HG03108 (cell line): ENCODE measurements around the gene RANBP3.

Experiments
- ATAC-seq: cut with Tn5 transposase; IDR thresholded peaks from one replicate; pipeline ENCODE4 v1.9.1; 2021; ENCODE audit warnings: moderate library complexity; ENCODE audit not compliant: unreplicated experiment

The RANBP3 gene

DNA sequence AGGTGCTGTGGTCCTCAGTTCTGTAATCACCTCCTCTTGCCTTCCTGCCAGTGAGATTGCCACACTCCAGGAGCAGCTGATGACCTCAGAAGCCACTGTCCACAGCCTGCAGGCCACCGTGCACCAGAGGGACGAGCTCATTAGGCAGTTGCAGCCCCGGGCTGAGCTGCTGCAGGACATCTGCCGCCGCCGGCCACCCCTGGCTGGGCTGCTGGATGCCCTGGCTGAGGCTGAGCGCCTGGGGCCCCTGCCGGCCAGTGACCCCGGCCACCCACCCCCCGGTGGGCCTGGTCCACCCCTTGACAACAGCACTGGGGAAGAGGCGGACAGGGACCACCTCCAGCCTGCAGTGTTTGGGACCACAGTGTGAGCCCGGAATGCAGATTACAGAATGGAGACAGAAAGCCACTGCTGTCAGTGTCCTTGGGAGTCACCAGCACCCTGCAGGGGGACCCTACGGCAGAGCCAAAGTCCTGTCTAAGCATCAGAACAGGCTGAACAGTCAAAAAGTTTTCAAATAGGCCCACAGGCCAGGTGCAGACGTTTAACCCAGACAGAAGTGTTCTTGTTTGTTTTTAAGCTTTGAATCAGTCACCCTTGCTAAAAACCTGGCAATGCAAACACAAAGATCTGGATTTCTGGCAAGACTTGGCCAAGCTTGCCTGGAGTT lies 69.0 kb downstream of the RANBP3 start:
- ATAC-seq = no peak

DNA sequence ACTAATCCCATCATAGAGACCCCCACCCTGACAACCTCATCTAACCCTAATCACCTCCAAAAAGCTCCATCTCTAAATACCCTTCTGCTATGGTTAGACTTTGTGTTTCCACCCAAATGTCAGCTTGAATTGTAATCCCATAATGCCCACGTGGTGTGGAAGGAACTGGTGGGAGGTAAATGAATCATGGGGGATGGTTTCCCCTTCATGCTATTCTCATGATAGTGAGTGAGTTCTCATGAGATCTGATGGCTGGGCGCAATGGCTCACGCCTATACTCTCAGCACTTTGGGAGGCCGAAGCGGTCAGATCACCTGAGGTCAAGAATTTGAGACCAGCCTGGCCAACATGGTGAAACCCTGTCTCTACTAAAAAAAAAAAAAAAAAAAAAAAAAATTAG lies 70.7 kb downstream of the RANBP3 start:
- ATAC-seq = no peak

DNA sequence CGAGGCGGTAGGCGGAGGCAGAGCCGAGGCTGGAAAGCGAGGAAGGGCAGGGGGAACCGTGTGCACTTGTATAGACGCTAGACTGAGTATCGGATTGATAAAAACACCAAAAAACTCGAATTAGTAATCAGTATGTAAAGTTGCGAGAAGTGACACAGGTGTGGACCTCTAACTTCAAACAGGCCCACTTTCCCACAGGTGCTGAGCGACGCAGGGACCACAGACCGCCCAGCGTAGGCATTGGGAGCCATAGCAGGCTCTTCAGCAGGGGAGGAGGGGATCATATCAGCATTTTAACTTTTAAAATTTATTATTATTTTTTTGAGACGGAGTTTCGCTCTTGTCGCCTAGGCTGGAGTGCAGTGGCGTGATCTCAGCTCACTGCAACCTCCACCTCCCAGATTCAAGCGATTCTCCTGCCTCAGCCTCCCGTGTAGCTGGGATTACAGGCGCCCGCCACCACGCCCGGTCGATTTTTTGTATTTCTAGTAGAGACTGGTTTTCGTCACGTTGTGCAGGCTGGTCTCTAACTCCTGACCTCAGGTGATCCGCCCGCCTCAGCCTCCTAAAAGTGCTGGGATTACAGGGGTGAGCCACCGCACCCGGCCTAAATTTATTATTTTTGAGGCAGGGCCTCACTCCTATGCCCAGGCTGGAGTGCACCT lies 72.7 kb downstream of the RANBP3 start:
- no peak for ATAC-seq

DNA sequence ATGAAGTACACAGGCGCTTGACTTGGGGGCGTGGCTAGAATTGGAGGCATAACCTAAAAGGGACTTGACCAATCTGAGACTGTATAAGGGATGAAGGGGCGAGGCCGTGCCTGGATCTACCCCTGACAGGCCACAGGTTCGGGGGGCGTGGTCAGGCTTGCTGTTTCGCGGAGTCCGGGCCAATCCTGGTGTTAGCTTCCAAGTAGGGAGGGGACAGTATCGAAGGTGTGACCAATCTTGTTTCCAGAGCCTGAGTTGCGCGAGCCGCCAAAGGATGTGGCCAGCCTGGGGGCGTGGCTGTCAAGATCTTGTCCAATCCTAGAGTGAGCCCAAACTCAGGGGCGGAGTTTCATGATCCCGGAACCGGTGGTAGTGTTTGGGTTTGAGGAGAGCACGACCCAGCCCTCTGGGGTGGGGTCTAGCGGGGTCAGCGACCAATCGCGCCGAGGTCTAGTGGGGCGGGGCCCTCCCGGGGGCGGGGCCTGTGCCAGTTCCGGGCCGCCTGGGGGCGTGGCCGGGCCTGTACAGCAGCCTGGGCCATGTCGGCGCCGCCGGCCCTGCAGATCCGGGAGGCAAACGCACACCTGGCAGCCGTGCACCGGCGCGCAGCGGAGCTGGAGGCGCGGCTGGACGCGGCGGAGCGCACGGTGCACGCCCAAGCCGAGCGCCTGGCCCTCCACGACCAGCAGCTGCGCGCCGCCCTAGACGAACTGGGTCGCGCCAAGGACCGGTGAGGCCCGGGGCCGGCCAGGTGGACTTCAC lies 73.4 kb downstream of the RANBP3 start, which contains the start of gene VMAC:
Gene VMAC, plus strand, starts transcription at position 521 of the 762 bp plus-strand sequence. Its CDS starts 19 bp downstream, at position 540.
- ATAC-seq = peak; percentile 76

DNA sequence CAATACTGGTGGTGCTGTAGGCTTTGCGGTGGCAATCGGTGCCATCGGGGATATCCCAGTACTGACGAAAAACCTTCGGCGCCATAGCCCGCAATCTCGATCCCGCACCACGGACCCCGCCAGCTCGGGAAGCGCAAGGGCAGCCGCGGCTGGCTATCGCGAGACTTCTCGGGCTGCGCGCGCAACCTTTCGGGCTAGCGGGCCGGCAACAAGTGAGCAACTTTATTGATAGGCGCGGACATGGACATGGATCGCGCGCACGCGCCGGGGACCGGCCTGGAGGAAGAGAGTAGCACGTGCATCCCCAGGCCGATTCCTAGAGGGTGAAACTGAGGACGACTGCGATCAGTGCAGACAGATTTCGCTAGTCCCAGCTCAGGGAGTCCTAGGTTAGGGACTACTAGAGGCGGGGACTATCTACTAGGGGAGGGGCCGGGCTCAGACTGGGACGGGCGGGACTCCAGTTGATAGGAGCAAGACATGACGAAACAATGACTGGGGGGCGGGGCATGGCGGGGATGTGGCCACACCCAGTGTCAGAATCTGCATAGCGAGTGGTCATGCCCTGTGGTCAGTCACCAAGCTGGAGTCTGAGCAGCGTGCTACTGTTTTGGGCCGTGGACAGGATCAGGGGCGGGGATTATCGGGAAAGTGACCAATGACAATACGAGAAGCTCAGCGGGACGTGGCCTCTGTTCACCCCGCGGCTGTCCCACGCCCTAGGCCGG lies 74.2 kb downstream of the RANBP3 start, which contains the start of gene NDUFA11:
Gene NDUFA11, minus strand, starts transcription at position 167 of the 728 bp plus-strand sequence. Its CDS starts 82 bp downstream, at position 85.
- ATAC-seq = peak; percentile 27

DNA sequence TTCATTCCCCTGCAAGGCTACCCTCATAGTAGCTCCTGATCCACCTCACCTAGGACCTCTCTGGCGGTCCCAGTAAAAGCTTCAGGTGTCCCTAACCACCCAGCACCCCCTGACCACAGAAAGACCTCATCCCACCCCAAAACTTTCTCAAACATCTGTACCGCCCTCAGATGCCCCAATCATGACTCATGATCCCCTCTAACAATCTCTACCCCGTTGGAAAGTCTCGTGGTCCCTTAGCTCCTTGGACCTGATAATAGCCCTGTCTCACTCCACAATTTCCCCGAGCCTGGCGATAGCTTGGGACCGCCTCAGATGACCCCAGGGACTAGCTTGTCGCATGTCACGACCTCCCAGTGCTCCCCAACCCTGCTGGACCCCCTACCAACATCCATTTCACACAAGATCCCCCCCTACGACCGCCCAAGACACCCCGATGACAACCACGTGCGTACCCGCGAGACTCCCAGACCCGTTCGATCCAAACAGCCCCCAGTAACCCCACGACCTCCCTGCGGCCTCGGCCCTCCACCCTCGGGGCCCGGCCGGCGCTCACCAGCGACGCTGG lies 74.8 kb downstream of the RANBP3 start:
- no peak for ATAC-seq

DNA sequence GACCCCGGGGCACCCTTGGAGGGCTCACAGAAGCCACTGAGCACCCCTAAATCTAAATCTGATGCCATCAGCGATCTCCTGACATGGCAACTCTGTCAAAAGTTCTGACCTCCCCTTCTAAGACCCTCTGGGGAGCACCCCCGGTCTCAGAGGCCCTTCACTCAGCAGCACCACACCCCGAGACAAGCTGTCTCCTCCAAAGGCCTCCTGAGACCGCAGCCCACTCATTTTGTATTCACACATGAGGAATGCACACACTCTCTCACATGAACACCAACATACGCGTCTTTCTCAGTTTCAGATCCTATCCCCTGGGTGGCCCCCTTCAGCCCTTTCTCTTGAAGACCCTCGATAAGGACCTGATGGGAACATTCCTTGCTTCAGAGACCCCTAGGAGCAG lies 77.0 kb downstream of the RANBP3 start:
- ATAC-seq = no peak

DNA sequence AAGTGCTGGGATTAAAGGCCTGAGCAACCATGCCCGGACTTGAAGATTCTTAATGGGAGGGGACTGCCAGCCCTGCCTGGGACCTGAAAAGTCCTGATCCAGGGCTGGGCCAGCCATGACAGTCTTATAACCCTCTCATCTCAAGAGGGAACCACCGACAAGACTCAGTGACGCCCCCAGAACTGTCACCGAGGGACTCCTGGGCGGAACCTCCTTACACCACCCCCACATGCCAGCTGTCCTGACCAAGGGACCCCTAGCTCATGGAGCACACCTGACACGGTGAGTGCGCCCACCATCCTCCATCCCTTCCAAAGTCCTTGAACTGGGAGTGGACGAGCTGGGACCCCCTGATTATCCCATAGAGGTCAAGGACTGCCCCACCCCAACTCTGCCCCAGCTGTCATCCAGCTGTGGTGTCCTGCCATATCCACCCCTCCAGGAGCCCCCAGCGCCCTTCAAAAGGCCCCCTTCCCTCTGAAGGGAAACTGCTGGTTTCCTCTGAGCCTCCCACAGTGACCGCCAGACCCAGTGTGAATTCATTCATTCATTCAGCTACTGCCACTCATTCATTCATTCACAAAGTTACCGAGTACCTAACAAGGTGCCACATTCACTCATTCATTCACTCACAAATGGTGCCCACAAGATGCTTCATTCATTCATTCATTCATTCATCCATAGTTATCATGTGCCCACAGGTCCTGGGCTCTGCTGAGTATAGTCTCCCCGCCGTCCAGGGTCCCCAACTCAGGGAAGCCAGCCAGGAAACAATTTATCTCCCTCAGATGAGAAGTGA lies 78.0 kb downstream of the RANBP3 start:
- no peak for ATAC-seq

DNA sequence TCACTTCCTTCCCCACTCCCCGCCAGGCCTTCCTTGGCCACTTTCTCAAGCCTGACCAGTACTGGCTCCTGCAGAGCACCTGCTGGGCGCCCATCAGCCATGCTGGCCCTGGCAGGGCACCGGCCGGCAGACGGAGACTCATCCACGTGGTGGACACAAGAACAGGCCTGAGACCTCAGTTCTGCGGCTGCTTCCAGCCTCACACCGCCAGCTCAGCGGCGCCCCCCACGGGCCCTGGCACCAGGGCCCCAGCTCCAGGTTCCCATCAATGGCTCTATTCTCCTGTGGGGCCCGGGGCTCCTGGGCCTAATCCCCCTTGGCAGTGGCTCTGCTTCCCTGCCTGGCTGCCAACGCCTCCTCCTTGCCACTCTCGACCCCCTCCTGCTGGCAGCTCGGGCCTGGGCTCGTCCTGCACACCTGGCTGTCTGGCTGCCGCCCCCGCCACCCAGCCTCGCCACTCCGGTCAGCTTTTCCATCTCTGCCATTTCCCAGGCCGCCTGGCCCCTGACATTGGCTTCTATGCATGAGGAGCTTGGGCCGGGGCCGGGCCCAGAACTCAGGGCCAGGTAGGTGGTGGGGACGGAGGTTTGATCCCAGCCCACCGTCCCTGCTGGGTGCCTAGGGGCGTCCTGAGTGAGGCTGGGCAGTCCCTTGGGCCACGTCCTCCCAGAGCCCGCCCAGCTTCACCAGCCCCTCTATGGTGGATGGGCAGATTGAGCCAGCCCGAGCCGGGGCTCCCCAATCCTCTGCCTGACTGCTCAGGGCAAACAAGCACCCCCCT lies 80.6 kb downstream of the RANBP3 start:
- ATAC-seq = no peak

DNA sequence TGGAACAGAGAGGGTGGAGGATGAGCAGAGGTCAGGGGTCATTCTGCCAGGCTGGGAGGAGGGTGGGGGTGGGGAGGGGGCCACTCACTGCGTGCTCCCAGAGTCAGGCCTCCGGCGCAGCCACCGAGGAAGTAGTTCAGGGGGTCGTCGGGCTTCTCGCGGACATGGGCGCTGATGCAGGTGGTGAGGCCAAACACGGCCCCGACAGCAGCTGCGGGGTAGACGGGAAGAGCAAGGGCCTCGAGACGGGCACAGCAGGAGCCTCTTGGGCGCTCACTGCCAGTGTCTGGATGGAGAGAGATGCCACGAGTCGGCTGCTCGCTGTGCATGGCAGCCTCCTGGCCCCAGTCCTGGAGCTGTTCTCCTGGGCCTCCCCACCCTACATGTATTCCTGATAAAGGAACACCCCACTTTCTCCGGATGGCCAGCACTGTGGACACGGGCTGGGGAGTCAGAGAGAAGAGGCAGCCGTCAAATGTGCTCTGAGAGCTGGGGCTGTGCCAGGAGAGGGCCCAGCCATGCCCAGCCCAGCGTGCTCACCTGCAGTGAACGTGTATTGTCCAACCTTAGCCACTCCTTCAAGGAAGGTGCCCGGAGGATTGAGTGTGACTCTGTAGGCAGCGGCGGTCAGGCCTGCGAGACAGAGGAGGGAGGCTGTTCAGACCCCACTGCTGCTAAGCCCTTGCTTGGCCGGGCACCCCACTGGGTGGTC lies 81.4 kb downstream of the RANBP3 start:
- no peak for ATAC-seq

DNA sequence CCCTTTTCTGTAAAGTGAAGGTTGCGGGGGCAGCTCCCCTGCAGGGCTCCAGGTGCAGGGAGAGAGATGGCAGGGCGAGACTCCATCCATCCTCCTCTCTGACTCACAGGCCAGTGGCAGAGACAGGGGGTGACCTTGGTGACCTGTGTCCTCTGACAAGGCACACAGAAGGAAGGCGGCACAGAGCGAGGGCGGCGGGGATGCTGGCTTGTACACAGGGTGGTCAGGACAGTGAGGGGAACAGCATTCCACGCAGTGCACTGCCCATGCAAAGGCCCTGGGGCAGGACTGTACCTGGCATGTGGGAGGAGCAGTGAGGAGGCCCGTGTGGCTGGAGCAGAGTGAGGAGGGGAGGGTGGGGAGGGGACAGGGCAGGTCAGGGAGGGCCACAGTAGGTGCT lies 82.0 kb downstream of the RANBP3 start:
- ATAC-seq = no peak

DNA sequence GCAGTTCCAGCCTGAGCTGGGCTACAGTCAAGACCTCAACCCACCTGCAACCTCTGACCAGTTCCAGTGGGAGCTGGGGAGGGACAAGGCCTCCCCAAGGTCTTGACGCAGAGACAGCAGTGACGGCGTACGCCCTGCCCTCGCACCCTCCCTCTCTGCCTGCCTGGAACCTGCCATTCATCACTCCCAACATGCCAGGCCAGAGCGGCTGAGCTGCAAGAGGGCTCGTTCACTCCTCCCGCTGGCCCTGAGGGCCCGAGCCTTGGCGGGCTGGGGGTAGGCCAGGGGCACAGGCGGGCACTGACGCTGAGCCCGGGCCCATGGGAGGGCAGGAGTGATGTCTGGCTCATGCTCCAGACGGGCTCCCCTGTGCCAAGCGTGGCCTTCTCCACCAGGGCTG lies 82.5 kb downstream of the RANBP3 start:
- no peak for ATAC-seq

DNA sequence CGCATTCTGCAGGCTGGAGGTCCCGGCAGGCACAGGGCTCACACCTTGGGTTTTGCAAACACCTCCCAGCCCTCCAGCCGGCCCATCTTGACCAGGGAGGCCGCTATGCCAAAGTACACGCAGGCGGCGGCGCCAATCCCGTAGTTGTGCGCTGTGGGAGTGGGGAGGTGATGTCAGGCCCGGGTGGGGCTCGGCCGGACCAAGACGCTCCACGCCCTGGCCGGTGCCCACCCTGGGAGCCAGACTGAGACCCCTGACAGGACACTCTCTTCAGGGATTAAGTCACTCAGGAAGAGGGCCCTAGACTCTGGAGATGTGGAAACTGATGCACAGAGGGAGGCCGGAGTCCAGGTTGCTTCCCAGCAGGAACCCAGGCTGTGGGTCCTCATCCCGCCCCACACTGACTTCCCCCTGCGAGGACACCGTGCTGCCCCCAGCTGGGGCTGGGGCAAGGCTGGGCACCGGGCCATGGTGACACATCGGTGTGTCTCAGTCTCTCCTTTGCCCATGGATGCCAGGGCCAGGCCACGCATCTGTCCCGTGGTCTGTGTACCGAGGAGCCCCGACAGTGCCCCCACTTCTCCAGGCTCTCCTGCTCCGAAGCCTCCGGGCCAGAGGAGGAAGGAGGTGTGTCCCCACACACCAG lies 83.1 kb downstream of the RANBP3 start:
- no peak for ATAC-seq

DNA sequence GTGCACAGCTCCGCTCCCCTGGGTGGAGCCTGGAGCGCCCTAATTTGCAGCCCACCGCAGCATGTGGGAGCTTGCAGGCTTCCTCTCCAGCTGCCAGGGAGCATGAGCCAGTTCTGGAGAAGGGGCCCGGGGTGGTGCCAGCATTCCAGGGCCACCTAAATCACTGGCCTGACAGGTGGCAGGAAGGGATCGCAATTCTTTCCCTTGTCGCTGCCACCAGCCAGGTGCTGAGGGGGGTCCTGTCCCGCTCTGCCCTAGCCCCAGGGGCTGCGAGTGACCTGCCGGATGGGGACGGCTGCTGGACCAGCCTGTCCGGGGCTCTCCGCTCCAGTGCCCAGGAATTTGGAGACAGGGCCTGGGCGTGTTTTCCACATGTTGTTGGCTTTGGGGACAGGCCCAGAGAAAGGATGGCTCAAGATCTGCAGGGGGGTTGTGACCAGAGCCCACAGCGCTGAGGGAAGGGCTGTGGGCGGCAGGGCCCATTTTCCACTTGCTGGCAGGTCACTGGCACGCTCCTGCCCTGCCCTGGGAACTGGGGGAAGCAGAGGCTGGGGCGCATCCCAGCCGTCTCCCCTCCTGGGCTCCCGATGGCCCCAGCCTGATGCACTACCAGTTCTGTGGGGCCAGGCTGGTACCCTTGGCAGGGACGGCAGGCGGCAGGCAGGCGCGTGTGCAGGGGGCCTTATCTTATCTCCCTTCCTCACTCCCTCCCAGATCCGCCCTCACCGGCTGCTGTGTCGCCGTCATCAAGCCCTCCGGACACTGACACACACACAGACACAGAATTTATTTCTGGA lies 83.8 kb downstream of the RANBP3 start:
- no peak for ATAC-seq

DNA sequence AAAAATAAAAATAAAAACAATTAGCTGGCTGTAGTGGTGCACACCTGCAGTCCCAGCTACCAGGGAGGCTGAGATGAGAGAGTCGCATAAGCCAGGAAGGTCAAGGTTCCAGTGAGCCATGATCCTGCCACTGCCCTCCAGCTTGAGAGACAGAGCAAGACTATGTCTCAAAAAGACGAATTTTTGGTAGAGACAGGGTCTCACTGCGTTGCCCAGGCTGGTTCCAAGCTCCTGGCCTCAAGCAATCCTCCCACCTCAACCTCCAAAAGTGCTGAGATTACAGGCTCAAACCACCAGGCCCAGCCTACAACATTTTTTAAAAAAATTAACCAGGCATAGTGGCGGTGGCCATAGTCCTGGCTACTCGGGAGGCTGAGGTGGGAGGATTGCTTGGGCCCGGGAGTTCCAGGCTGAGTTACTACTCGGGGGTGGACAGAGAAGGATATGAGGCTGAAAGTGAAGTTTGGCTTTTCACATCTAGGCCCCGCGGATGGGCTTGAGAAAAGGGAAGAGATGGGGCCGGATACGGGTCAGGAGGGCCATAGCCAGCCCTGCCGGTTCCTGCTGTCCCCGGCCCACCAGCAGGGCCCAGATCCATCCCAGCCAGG lies 84.5 kb downstream of the RANBP3 start:
- no peak for ATAC-seq

DNA sequence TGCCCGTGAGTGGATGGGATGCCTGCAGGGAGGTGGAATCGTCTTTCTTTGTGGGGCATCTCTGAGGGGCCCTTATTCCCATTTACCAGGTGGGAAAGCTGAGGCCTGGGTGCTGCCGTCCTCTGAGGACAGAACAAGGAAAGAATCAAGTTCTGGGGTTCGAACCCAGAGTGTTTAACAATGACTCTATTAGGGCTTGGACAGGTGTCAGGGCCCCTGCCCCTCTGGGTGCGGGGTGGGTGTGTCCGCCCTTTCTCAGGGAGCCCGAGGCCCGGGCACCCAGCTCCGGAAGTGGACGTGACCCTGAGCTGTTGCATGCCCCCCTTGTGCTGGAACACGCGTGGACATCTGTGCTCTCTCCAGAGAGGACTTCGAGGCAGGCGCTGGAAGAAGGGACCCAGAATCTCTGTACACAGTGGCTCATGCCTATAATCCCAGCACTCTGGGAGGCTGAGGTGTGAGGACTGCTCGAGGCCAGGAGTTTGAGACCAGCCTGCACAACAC lies 85.1 kb downstream of the RANBP3 start:
- no peak for ATAC-seq
